Sigmoid colon (tissue), 7 donors: ENCODE data around the gene CTSE. TPM values are rescaled to one million over a fixed set of nuclear protein-coding genes. Genes with fewer than 3 reads are reported as not detected.

Experiments
- DNase-seq: peaks from one replicate; pipeline ENCODE4 v3.0.0-alpha.2; 2019
- H3K27ac ChIP-seq, 4 donors: fragments of 200-600 bp; sonication (generic); one replicate each; pipeline ENCODE4 v1.5.1; 2016 to 2019; ENCODE audit warnings: mild to moderate bottlenecking in 1 of 4
- H3K27me3 ChIP-seq, 3 donors: fragments of 200-600 bp; sonication (generic); one replicate each; pipeline ENCODE4 v1.5.1; 2019; ENCODE audit warnings: mild to moderate bottlenecking in 1 of 3
- H3K36me3 ChIP-seq, 4 donors: fragments of 200-600 bp; sonication (generic); one replicate each; pipeline ENCODE4 v1.5.1; 2016 to 2019
- H3K4me1 ChIP-seq, 4 donors: fragments of 200-600 bp; sonication (generic); one replicate each; pipeline ENCODE4 v1.5.1; 2017 to 2019
- H3K4me3 ChIP-seq, 4 donors: fragments of 200-600 bp; sonication (generic); one replicate each; pipeline ENCODE4 v1.5.1; 2017 to 2019; ENCODE audit warnings: mild to moderate bottlenecking in 2 of 4, moderate library complexity in 1 of 4
- H3K9me3 ChIP-seq, 4 donors: fragments of 200-600 bp in 3 of 4; sonication (generic) in 3 of 4; one replicate each; pipeline versions ENCODE4 v1.5.1 to v1.6.1; 2013 to 2019
- EP300 ChIP-seq, 4 donors: sonication (generic); formaldehyde crosslinking; IDR thresholded peaks; one replicate each; pipeline ENCODE4 v1.6.1; 2017; ENCODE audit warnings: antibody characterized with exemption in 4 of 4
- POLR2A ChIP-seq, 2 donors: fragments of 450-650 bp; IDR thresholded peaks; one replicate each; pipeline ENCODE4 v1.6.1; 2016; ENCODE audit warnings: antibody characterized with exemption in 2 of 2, mild to moderate bottlenecking in 2 of 2, moderate library complexity in 2 of 2
- POLR2AphosphoS5 ChIP-seq, 4 donors: sonication (generic); formaldehyde crosslinking; IDR thresholded peaks; one replicate each; pipeline ENCODE4 v1.6.1; 2017; ENCODE audit warnings: antibody characterized with exemption in 4 of 4
- WGBS, 2 donors: extraction: QIAGEN DNeasy Blood & Tissue Kit; methylation state at CpG; one replicate each; pipeline ENCODE4 v1.1.7; 2013; 5-methylcytosine and 5-hydroxymethylcytosine counted together
- intact Hi-C: fragments of 100-400 bp; cut with DNase I; formaldehyde crosslinking; loops from one replicate; pipeline ENCODE4 v1.15.1; 2023
- polyA plus RNA-seq, 3 donors: library from polyadenylated mRNA; stranded (reverse); fragments of 200-250 nt; gene quantifications; one replicate each; pipeline ENCODE4 v1.2.3, GENCODE V29; 2013
- total RNA-seq, 4 donors: library from RNA; depleted of rRNA; stranded (reverse); fragments of >200 nt; gene quantifications; one replicate each; pipeline ENCODE4 v1.1.0, GENCODE V29; 2016
- TF ChIP-seq, protein P1 (sequence below), 4 experiments: fragments of 450-650 bp in 3 of 4; fragments of 200-600 bp in 1 of 4; IDR thresholded peaks; one replicate each; pipeline ENCODE4 v1.5.1; 2016 to 2019; ENCODE audit warnings: antibody characterized with exemption in 4 of 4, mild to moderate bottlenecking in 3 of 4, moderate library complexity in 2 of 4
- donor health status: healthy with polysubstance abuse.
- donor health status: Bipolar disorder and iron deficiency.
- donor health status: healthy.

Gene CTSE
- total and polyA plus RNA-seq, 7 donors = 4.4 to 9.0 (median 8.6) TPM; not detected in 4

DNA sequence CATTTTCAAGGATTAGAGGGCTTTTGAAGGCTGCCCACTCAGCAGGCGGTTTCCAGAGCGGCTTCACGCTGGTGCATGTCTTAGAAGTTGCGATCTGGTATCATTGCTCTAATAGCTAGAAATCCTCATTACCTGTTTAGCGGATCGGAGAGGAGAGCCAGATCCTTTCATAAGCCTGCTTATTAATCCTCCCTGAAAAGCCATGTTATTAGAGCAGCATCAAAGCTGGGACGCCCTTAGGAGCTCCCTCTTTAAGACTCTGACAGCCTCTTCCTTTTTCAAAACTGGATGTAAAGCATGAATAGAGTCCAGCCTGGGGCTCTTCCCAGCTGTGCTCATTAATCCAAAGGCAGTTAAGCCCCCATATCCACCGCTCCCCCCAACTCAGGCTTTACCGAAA is 13.9 kb upstream of the CTSE start:
- DNase-seq = no peak
- H3K4me3 ChIP-seq = no peak overlapping the region
- H3K27me3 ChIP-seq = peaks cover 0 to 21% (median 0%) of the 10 kb centered on the region in 3 donors
- TF ChIP-seq, protein P1, sequence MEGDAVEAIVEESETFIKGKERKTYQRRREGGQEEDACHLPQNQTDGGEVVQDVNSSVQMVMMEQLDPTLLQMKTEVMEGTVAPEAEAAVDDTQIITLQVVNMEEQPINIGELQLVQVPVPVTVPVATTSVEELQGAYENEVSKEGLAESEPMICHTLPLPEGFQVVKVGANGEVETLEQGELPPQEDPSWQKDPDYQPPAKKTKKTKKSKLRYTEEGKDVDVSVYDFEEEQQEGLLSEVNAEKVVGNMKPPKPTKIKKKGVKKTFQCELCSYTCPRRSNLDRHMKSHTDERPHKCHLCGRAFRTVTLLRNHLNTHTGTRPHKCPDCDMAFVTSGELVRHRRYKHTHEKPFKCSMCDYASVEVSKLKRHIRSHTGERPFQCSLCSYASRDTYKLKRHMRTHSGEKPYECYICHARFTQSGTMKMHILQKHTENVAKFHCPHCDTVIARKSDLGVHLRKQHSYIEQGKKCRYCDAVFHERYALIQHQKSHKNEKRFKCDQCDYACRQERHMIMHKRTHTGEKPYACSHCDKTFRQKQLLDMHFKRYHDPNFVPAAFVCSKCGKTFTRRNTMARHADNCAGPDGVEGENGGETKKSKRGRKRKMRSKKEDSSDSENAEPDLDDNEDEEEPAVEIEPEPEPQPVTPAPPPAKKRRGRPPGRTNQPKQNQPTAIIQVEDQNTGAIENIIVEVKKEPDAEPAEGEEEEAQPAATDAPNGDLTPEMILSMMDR (IDR thresholded peaks at IDR 0.05) = no peak
- TF ChIP-seq EP300 (IDR thresholded peaks at IDR 0.05) (no peak), POLR2AphosphoS5 (IDR thresholded peaks at IDR 0.05) (no peak), POLR2A (IDR thresholded peaks at IDR 0.05) (no peak)
- H3K9me3 ChIP-seq = peaks cover 0 to 3% (median 0%) of the 10 kb centered on the region in 4 donors
- intact Hi-C loops = no loop called here
- WGBS, 2 donors = 93 to 94% methylated on average over 9 of the region's 9 CpGs
- H3K36me3 ChIP-seq = no peaks in the 10 kb centered on the region
- no peaks in the 10 kb centered on the region for H3K4me1 ChIP-seq
- H3K27ac ChIP-seq = no peak overlapping the region

DNA sequence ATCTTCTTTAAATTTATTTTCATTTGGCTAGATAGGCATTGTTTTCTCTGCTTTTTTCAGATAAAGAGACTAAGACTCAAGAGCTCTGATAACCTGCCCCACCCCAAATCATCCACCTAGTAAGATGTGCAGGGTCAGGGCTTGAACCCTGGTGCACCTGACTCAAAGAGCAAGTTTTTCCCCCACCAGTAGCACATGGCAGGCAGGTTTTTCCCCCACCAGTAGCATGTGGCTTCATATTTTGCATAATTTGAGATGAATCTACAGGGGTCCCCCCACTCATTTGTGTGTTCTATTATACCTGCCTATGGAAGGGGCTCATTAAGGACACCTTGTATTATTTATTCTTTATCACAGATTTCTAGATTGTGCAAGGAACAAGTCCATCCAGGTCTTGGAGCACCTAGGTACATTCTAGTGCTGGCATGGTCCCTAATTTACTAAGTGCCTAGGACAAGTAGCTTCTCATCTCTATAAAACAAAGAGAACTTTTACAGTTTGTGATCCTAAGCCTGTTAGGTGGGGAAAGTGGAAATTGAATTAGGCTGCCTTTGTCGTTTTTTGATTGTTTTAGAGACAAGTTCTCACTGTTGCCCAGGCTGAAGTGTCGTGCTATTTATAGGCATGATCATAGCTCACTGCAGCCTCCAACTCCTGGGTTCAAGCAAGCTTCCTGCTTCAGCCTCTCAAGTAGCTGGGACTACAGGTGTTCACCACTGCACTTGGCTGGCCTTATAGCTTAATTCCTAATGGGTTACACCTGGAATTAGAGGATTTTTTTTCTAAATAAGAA is 13.2 kb upstream of the CTSE start:
- DNase-seq = no peak
- Histone ChIP-seq H3K9me3 (peaks cover 0 to 3% (median 0%) of the 10 kb centered on the region in 4 donors), H3K4me3 (no peak overlapping the region), H3K27ac (no peak overlapping the region), H3K4me1 (no peaks in the 10 kb centered on the region), H3K36me3 (no peaks in the 10 kb centered on the region), H3K27me3 (peaks cover 0 to 21% (median 0%) of the 10 kb centered on the region in 3 donors)
- 24 to 51% methylated on average over 2 of the region's 2 CpGs for WGBS, 2 donors
- TF ChIP-seq POLR2A (IDR thresholded peaks at IDR 0.05) = no peak
- TF ChIP-seq EP300 (IDR thresholded peaks at IDR 0.05) = no peak
- no peak for TF ChIP-seq POLR2AphosphoS5 (IDR thresholded peaks at IDR 0.05)
- TF ChIP-seq, protein P1 (IDR thresholded peaks at IDR 0.05) = no peak
- intact Hi-C loops = no loop called here

DNA sequence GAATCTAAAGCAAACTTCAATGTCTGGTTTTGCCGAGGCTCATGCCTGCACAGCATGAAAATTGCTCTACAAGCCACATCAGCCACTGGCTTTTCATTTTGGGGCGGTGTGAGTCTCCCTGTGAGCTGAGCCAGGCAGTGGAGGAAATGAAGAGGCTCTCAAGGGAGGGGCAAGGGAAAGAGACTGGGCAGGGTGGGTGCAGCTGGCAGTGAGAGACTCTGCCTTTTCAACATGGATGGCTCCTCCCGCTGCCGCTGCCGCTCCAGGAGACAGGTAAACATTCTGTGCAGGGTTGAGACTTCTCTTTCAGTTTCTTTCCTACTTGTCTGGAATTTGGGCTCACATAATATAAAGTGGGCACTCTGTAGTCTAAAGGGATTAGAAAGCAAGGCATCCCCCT is 11.3 kb upstream of the CTSE start:
- Histone ChIP-seq H3K4me3 (no peak overlapping the region), H3K9me3 (peaks cover 0 to 3% (median 0%) of the 10 kb centered on the region in 4 donors), H3K27ac (no peak overlapping the region), H3K27me3 (peaks cover 0 to 21% (median 0%) of the 10 kb centered on the region in 3 donors), H3K36me3 (no peaks in the 10 kb centered on the region), H3K4me1 (no peaks in the 10 kb centered on the region)
- 11 to 19% methylated on average over 5 of the region's 5 CpGs for WGBS, 2 donors
- no peak for DNase-seq
- TF ChIP-seq EP300 (IDR thresholded peaks at IDR 0.05) (no peak), POLR2AphosphoS5 (IDR thresholded peaks at IDR 0.05) (no peak), POLR2A (IDR thresholded peaks at IDR 0.05) (no peak)
- TF ChIP-seq, protein P1 (IDR thresholded peaks at IDR 0.05) = no peak
- intact Hi-C loops = no loop called here

DNA sequence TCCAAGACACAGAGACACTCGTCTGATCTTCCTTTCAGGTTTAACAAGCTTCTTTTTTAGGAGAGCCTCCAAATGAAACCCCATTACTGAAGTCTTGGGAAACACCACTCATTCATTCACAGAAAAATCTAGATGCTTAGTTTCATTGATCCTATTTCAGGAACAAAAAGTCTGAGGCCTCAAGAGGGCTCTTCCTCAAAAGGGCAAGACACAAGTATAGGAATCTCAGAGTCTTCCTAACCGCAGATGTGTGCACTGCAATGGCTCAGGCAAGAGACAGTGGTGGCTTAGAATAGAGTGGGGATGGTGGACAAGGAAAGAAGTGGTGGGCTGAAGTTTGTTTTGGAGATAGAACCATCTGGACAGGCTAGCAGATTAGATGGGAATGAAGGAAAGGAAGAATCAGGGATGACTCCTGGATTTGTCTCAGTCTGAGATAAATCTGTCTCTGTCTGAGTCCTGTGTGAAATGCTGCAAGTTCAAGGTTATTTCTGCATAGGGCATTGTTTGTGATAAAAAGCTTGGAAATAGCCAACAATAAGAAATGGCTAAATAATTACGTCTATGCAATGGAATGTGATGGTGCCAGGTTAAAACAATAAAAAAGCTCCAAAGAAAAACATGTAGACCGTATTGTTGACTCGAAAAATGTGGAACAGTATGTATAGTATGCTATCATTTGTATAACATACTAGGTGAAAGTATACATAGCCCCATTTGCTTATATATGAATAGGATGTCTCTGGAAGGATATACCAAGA is 8.9 kb upstream of the CTSE start:
- Histone ChIP-seq H3K4me3 (no peak overlapping the region), H3K27me3 (peaks cover 0 to 12% (median 0%) of the 10 kb centered on the region in 3 donors), H3K4me1 (no peaks in the 10 kb centered on the region), H3K27ac (no peak overlapping the region), H3K9me3 (no peaks in the 10 kb centered on the region), H3K36me3 (no peaks in the 10 kb centered on the region)
- DNase-seq = no peak
- intact Hi-C loops = no loop called here
- WGBS, 2 donors = 87 to 89% methylated on average over 5 of the region's 5 CpGs
- TF ChIP-seq POLR2A (IDR thresholded peaks at IDR 0.05) = no peak
- TF ChIP-seq, protein P1 (IDR thresholded peaks at IDR 0.05) = no peak
- TF ChIP-seq POLR2AphosphoS5 (IDR thresholded peaks at IDR 0.05) = no peak
- no peak for TF ChIP-seq EP300 (IDR thresholded peaks at IDR 0.05)
